Embryonic facial prominence (tissue), 1 donor: ENCODE measurements around the gene ACVR1B.

Source experiments
- DNase-seq: peaks from one replicate; pipeline ENCODE4 v3.0.0-alpha.2; 2016; ENCODE audit errors: extremely low spot score

Gene ACVR1B

GRCh38 chr12:52043386-52044212 lies 92.1 kb downstream of the ACVR1B start:
- no peak for DNase-seq

DNA sequence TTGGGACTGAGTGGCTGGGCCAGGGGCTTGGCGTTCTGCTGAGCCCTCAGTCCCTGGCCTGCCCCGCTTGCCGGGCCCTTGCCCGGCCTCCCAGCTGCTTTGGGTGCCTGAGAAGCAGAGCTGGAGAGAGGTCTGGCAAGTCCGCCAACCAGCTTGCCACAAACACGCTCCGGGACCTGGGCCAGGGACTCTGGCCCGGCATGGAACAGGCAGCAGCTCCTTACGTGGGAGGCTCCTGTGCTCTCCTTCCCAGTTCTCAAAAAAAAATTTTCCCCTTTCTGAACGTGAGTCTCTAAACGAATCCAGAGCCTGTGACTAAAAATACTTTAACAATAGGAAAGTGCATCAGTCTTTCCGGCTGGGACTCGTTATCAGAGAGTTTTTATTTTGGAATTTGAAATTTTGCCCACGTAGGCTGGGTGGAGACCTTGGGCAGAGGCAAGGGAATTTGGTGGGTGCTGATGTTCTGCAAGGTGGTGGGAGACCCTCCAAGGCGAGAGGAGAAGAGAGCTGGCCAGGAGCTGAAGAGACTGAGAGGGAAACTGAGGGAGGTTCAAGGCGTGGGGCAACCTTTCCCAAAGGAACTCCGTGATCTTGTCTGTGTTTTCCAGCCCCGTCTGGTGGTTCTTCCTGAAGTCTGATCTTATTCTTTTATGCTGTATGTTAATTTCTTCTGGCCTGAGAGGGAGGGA lies 92.9 kb downstream of the ACVR1B start:
- no peak for DNase-seq

DNA sequence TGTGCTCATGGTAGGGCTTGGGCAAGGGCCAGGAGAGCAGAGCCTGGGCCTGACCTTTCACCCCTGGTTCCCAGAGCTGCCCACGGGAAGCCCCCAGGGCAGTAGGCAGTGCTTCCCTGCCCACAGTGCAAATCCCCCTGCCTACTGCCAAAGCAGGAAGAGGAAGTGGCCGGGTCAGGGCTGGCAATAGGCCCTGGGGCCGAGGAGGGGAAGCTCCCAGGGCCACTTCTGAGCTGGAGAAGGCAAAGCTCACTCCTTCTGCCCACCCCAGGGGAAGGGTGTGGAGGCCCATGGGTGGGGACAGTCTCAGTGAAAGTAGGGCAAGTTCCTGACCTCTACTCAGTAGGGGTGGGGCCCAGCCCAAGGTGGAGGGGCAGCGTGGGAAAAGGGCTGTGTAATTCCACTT lies 94.3 kb downstream of the ACVR1B start:
- DNase-seq, result no peak
